Stomach (tissue), 4 donors: ENCODE measurements around the gene IQSEC1.

Source experiments
- CTCF ChIP-seq, 7 experiments: fragments of 450-650 bp in 4 of 7; fragments of 200-600 bp in 3 of 7; sonication (generic) in 3 of 7; IDR thresholded peaks; one replicate each; pipeline ENCODE4 v1.5.1; 2016 to 2019; ENCODE audit warnings: antibody characterized with exemption in 7 of 7, control low read depth in 2 of 7, mild to moderate bottlenecking in 1 of 7
- EP300 ChIP-seq: sonication (generic); formaldehyde crosslinking; IDR thresholded peaks from one replicate; pipeline ENCODE4 v1.6.1; 2017; ENCODE audit warnings: antibody characterized with exemption
- POLR2A ChIP-seq, 4 donors: fragments of 450-650 bp; IDR thresholded peaks; one replicate each; pipeline ENCODE4 v1.6.1; 2016; ENCODE audit warnings: antibody characterized with exemption in 4 of 4, control low read depth in 2 of 4, mild to moderate bottlenecking in 1 of 4, moderate library complexity in 1 of 4
- POLR2AphosphoS5 ChIP-seq, 3 donors: sonication (generic); formaldehyde crosslinking; IDR thresholded peaks; one replicate each; pipeline ENCODE4 v1.6.1; 2016; ENCODE audit warnings: antibody characterized with exemption in 3 of 3

- no peak for TF ChIP-seq CTCF (IDR thresholded peaks at IDR 0.05)
- no peak for TF ChIP-seq EP300
- no peak for TF ChIP-seq POLR2A (IDR thresholded peaks at IDR 0.05)
- TF ChIP-seq POLR2AphosphoS5 (IDR thresholded peaks at IDR 0.05): no peak
Observed at GRCh38 chr3:12854565-12854964, 218.7 kb downstream of the IQSEC1 start.
